Middle frontal gyrus (tissue), 1 donor: ENCODE results near the gene PNMA8A.
"Not testable (repeated sequence)": the region's sequence is repeated elsewhere in the genome, so short reads cannot be mapped to it uniquely, and the experiment has no call there.

Experiments used
- DNase-seq: peaks from one replicate; pipeline ENCODE4 v3.0.0-alpha.2; 2015; ENCODE audit warnings: low spot score; ENCODE audit errors: extremely low spot score

Gene PNMA8A, protein sequence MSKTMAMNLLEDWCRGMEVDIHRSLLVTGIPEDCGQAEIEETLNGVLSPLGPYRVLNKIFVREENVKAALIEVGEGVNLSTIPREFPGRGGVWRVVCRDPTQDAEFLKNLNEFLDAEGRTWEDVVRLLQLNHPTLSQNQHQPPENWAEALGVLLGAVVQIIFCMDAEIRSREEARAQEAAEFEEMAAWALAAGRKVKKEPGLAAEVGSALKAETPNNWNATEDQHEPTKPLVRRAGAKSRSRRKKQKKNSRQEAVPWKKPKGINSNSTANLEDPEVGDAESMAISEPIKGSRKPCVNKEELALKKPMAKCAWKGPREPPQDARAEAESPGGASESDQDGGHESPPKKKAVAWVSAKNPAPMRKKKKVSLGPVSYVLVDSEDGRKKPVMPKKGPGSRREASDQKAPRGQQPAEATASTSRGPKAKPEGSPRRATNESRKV

DNA sequence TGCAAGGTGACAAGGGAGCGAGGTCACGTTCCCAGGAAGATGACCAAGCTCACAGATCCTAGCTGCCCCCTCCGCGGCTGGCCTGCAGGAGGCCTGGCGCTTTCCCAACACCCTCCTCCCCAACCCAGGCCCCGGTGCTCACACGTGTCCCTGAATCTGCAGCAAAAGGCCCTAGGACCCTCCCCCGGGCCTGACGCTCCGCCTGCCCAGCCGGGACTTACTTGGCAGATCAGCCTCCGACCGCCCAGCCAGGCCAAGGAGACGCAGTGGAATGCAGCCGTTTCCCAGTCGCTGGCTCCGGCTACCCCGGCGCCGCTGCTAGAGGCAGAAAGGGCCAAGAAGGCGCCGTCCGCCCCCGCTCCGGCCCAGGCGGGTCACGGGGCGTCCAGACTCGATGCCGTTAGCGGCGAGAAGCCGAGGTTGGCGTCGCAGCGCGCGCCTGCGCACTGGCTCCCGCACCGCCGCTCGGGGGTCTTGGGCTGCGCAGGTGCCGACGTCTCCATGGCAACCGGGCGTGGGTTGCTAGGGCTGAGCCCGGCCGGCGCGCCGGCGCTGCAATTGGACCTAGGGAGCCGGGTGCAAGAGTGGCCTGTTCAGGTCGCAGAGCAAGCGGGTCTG, at the start of gene PNMA8A:
PNMA8A (minus strand) TSS at position 448 of the 618 bp plus-strand sequence. CDS start 528 bp downstream, outside the sequence.
- peak; percentile 73 for DNase-seq

DNA sequence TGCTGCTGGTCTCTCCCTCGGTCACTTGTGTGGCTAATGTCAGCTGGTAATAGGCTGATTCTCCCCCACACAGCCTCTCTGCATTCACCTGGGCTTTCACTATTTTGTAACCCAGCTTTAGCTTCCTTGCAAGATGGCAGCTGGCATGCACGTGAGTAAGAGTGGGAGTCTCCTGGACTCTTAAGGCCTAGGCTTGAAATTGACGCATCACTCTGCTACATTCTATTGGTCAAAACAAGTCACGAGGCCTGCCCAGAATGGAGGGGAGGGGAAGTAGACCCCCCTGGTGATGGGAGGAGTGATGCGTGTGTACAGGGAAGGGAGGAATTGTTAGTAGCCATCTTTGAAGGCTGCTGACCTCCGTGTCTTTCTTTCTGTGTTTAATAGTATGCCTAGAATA, 49.3 kb upstream of the PNMA8A start:
- no peak for DNase-seq

DNA sequence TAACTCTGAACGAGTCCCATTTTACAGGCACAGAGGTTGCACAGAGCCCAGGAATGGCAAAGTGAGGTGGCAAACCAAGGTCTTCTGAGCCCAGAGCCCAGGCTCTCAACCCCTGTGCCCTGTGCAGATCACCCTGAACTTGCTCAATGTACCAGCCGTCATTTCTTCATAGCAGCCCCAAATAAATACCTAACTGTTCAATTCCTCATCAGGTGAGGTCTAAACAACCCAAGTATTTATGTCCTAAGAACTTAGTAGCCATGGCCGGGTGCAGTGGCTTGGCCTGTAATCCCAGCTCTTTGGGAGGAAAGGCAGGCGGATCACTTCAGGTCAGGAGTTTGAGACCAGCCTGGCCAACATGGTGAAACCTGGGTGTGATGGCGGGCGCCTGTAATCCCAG, 46.1 kb upstream of the PNMA8A start:
- no peak for DNase-seq

DNA sequence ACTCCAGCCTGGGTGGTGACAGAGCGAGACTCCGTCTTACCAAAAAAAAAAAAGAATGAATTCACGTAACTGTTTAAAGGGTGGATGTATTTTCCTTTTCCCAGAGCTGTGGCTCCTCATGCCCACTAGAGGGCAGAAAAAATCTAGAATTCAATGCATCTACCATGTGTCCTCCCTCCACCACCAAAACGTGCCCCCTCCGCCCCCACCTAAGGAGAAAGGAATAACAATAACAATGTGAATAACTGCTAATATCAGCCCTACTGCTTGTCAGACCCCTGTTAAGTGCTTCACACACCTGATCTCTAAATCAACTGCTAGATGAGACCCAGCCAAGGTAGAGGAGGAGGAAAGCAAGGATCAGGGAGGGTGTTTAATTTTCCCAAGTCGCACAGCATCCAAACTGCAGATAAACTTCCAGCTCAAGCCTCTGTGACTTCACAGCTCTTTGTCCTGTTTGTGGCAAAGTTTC, 44.6 kb upstream of the PNMA8A start:
- DNase-seq = no peak

DNA sequence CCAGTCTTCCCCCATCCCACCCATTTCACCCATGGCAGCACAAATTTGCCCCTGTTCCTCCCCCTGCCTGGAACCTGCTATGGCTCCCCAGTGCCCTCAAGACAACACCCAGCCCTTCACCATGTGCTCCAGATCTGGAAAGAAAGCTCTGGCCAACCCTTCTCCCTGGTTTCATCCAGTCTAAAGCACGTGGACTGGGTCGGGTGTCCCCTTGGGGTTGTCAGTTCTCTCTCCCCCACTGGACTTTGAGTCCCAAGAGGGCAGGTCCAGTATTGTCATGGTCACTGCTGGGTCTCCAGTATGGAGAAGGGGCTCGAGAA, 43.9 kb upstream of the PNMA8A start:
- DNase-seq = no peak

DNA sequence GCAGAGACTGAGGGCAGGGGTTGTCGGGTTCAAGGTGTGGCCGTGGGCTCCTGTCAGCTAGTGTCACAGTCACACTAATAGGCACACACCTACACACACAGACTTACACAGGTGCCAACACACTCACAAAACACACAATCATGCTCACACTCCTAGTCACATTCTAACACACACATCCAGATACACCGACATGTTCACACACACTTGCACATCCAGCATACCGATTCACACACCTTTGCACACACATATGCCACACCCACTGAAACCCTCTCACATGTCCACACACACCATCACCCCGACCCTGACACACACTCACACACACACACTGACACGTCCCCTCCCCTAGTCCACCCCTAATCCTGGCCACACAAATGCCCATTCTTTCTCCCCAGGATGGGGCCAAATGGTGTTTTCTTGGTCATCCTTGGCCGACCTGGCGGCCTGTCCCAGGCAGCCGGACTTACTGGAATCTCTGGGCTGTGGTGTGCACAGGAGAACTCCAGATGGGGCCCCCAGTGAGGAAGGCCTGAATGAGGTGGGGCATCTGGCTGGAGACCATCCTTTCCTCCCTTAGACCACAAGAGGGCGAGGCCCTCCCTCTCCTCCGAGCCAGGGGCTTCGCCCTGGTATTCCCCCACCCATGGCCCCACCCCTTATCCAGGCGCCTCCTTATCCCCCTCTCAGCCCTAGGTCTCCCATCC, 43.4 kb upstream of the PNMA8A start:
- no peak for DNase-seq

DNA sequence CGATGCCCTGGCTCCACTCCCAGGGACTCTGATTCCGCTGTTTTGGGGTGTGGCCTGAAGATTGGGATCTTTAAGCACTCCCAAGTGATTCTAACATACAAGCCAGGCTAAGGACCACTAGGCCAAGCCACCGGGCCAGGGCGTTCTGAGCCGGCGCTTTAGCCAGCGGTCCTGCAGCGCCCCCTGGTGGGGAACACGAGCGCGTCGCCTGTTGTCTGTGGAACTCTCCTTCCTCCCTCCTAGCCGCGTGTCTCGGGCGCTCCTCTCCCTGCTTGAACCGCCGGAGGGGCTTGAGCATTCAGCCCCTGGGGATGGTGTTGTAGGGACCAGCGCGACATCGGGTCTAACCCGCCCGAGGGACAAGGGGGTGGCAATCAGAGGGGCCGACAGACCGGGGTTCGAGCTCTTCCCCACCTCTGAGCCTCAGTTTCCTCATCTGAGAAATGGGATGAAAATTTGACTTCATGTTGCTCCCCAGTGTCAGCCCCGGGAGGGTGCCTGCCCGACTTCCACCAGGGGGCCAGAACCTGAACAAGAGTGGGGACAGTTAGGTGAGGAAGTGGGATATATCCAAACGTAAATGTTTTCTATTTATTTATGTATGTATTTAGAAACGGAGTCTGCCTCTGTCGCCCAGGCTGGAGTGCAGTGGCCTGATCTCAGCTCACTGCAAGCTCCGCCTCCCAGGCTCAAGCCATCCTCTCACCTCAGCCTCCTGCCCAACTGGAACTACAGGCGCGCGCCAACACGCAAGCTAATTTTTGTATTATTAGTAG, 42.3 kb upstream of the PNMA8A start:
- peak; percentile 73 for DNase-seq

DNA sequence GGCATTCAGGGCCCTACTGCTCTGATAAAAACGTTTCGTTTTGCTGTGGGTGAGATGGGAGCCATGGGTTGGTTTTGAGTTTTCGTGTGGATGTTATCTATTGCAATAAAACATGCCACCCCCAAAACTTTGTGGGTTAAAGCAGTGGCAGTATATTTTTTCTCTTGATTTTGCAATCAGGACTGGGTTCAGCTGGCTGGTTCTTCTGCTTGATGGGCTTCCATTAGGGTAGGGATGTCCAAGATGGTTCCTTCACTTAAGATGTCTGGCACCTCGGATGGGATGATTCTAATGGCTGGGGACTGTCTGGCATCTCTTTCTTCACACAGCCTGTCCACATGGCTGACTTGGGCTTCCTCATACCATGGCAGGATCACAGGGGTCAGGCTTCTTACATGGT, 39.9 kb upstream of the PNMA8A start:
- DNase-seq = no peak

DNA sequence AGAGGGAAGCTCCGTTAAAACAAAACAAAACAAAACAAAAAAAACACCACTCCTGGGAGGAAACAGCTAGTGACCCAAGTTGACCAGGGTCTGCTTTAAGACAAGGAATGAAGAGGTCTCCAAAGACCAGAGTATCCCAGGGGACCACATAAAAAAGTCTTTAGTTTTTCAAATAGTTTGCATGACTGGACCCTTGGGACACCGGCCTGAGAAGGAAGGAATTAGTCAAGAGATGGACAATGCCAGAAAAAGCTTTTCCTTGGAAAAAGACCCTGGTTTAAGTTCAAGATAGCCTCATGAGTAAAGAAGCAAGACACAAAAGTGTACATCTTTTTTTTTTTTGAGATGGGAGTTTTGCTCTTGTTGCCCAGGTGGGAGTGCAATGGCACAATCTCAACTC, 36.8 kb upstream of the PNMA8A start:
- DNase-seq = no peak

DNA sequence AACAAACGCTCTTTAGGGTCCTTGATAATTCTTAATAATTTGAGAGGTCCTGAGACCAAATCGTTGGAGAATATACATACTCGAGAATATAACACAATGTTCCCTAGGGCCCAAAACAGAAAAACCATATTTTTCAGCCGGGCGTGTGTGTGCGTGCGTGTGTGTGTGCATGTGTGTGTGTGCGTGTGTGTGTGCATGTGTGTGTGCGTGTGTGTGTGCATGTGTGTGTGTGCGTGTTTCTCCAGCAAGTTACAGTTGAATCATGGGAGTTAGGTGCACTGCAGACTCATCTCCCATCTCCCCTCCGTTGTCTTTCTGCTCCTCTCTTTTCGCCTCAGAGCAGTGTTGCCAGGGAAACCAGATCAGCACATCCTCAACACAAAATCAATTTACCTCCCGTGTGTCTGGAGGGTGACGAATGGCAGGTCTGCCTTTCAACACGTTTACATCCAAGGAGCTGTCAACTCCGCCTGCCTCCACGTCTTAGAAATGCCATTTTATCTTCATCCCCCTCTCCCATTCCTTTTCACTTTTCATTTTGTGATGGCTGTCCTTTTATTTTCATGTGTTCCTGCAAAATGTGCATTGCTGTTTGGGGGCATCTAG, 32.6 kb upstream of the PNMA8A start:
- no peak for DNase-seq

DNA sequence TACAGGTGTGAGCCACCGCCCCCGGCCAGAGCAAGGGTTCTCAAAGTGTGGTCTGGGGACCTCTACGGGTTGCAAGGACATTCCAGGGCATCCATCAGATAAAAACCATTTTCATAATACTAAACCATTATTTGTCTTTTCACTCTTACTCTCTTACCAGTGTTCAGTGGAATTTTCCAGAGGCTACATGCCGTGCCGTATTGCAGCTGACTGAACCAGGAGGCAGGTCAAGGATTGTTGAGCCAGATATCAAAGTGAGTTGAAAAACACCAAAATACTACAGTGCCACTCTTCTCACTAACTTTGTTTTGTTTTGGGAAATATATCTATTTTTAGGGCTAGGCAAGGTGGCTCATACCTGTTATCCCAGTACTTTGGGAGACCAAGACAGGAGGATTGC, 31.5 kb upstream of the PNMA8A start:
- no peak for DNase-seq

DNA sequence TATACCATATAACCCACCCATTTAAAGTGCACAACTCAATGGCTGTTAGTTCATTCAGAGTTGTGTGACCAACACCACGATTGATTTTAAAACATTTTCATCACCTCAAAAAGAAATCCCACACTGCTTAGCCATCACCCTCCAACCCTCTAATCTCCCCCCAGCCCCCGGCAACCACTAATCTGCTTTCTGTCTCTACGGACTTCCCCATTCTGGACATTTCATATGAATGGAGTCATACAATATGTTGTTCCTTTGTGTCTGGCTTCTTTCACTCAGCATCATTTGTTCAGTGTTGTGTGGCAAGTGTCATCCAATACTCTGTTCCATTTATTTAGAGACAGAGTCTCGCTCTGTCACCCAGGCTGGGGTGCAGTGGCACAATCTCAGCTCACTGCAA, 28.3 kb upstream of the PNMA8A start:
- DNase-seq = no peak

DNA sequence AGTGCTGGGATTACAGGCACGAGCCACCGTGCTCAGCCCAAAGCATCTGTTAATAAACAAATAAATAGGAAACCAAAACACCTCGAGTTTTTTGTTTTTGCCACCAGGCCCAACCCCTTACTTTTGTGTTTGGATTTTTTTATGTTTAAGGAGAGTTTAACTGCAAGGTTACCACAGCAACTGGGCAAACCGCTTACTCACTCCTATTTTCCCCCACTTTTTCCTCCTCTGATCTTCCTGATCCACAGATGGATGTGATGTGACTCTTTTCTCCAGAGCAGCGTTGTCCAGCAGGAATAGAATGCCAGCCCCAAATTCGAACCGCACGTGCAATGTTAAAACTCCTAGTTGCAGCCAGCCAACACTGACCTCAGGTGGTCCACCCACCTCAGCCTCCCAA, 26.4 kb upstream of the PNMA8A start:
- no peak for DNase-seq

DNA sequence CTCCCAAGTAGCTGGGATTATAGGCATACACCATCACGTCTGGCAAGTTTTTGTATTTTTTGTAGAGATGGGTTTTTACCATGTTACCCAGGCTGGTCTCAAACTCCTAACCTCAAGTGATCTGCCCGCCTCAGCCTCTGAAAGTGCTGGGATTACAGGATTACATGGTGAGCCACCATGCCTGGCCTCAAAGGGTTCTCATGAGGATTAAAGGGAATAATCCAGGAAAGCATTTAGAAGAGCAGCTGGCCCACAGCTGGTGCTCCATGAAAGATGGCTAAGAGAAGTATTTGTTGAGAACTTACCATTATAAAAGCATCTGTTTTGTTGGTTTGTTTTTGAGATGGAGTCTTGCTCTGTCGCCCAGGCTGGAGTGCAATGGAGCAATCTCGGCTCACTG, 25.5 kb upstream of the PNMA8A start:
- not testable (repeated sequence) for DNase-seq

DNA sequence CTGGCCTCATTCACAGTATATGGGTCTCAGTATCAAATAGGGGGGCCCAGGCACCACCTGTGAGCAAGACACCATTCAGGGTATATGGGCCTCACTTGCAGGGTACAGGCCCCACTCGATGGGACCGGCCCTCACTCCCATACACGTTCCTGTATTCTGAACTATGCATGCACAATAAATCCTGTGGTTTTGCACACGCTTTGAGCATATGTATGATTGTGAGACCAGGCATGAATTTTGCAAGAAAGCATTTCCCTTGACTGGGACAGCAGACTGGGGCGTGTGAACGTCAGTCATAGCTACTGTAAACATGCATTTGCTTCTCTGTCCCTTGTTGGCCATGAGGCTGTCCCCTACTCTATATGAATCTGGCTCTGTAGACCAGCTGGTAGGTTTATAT, 24.9 kb upstream of the PNMA8A start:
- no peak for DNase-seq

DNA sequence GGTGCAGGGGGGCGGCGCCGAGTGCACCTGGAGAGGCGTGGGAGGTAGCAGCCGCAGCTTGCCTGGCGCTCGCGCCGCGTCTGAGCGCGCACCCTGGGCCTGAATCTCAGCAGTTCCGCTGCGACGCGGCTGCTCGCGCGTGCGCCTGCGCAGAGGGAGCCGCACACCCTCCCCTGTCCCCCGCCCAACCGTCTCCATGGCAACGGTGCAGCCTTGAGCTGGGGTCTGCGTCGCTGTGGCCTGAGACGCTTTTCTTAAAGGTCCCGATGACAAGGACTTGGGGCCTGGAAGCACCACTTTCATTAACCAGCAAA, 24.4 kb upstream of the PNMA8A start, which contains the start of gene PNMA8B:
PNMA8B (minus strand) TSS at position 82 of the 314 bp plus-strand sequence. CDS start 402 bp downstream, outside the sequence.
- peak; percentile 79 for DNase-seq

DNA sequence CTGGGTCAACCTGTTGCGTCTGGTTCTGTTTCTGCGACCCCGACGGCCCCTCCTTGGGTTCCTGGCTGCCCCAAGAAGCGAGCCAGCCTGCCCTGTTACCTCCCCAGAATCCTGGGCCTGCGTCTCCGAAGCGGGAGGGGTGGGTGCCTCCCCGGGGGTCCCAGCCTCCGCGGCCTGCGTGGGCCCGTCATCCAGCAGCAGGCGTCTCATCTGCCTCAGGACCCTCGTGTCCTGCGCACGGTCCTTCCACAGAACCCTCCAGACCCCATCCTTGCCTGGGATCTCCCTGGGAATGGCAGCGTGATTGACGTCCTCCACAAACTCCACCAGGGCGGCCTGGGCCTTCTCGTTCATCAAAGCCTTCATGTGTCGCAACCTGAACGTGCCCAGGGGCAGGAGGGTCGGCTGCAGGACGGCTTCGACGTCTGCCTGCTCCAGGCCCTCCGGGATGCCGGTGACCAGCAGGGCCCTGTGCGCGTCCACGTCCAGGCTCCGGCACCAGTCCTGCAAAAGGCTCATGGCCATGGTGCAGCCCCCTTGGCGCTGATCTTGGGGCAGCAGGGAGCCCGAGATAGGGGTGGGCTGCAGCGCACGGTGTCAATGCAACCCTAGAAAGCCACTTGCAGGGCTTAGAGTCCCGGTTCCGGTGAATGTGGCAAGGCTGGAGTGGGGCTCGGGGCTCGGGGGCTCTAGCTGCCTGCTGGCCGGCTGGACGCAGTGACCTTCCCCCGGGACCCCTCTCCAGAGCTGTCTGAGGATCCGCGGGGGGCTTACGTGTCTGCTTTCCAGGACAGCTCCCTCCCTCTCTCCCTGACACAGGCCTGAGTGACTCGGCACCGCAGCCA, 23.8 kb upstream of the PNMA8A start:
- DNase-seq = no peak

DNA sequence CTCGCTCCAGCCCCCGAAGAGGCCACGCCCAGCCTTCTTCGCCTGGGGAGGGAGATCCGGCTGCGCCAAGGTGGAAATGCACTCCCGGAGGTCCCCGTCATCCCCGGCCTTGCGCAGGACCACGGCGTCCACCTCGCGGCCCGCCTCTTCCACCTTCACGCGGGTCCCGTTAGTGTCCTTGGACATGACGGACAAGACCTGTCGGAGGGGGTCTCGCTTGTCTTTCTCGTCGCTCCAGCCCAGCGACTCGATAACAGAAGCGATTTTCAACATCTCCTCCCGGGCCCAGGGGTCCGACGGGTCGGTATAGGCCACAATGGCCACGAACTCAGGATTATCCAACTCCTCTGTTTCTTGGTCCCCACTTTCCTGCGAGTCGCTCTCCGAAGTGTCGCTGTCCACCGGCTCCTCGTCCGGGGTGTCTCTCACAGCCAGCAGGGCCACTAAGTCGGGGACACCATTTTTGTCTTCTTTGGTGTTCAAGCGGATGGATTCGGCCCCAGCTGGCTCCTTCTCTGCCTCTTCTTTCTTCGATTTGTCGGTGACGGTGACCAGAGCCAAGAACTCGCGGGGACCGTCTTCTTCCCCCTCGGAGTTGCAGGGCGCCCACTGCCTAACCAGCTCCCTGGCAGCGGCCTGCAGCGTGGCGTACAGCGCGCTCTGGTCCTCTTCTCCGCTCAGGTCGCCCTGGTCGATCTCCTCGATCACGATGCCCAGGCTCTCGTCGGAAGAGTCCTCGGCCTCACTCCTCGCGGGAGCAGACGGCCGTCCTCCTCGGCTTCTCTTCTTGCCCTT, 23.0 kb upstream of the PNMA8A start:
- DNase-seq = no peak
